ENCODE measurements around the gene KCP.

The KCP gene

DNA sequence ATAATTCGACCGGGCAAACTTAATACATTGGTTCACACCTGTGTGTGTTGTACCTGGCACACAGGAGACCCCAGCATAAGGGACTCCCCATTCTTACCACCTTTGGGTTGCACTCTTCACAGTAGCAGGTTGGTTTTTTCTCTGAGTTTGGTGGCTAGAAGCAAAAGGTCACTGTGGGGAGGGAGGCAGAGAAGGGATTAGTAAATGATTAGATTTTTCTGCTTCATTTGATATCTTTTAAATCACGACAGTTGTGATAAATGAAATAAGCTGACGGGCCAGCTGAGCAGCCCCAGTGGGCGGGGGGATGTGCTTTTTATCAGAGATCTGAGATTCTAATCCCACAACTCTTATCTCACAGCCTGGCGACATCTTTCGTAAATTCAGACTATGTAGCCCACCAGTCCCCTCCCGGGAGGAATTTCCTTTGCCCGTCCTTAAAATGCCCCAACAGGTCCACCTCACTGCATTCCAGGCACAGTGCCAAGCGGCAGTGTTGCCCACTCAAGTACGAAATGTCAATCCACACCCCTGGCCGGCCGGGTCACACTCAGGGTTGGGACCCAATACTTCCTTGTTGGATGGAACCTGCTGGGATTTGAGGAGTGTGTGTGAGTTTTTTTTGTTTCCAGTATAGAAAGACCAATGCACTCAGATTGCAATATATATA is 10.5 kb upstream of the KCP start:
- H3K27me3 ChIP-seq (replicated peaks; ENCODE audit: control insufficient read depth, insufficient read depth, low read length, poor library complexity, severe bottlenecking), result no peaks in the 10 kb centered on the region
- no peaks in the 10 kb centered on the region for H3K9me3 ChIP-seq (ENCODE audit: control insufficient read depth, low read length)
- no peaks in the 10 kb centered on the region for H3K4me1 ChIP-seq (ENCODE audit: control insufficient read depth, insufficient read depth, low read length, poor library complexity, severe bottlenecking)
- no peaks in the 10 kb centered on the region for H3K36me3 ChIP-seq (ENCODE audit: control insufficient read depth, insufficient read depth, low read length)
- DNase-seq, result no peak
- H3K4me3 ChIP-seq (ENCODE audit: insufficient read depth, low read depth, low read length, poor library complexity, severe bottlenecking), result no peak overlapping the region
- no peak overlapping the region for H3K27ac ChIP-seq (ENCODE audit: insufficient read depth, low read length, poor library complexity, severe bottlenecking)

DNA sequence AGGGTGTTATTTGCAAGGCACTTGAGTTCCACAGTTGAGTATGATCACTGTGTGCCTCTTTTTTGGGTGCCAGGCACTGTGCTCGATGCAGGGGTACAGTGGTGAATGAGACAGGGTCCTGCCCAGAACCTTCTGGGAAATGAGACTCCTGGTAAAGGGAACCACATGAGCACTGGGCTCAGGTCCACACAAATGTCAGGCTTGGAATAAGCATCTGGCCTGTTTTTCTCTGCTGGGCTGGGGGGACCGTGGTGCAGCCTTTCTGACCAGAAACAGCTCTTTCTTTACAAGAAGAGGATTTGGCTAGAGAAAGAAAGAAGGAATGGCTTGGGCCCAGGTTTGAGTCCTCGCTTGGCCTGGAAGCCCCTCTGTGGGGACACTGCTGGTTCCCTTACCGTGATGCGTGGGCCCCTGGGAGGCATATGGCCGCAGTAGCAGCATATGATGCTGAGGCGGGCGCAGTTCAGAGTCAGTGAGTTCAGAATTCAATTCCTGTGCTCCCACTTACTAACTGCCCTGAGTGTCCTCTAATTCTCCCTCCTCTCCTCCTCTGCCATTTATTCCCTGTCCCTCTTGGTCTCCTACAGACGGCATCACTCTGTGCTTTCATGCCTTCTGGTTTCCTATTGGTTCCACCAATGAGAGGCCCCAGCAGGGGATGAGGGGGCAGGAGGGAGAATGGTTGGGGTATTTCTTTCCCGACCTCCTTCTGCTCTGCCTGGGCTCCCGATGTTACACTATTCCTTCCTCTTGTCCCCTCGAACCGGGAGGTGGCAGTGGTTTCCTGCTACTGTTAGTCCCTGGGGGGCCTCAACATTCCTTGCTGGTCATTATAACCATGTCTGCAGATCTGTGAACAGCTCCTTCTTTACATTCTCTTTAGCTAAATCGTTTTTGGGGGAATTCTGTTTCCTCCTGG is 9.6 kb upstream of the KCP start:
- peaks cover 4% of the 10 kb centered on the region for H3K4me1 ChIP-seq (ENCODE audit: control insufficient read depth, insufficient read depth, low read length, poor library complexity, severe bottlenecking)
- DNase-seq, result no peak
- H3K9me3 ChIP-seq (ENCODE audit: control insufficient read depth, low read length), result no peaks in the 10 kb centered on the region
- peaks cover 4% of the 10 kb centered on the region for H3K27me3 ChIP-seq (replicated peaks; ENCODE audit: control insufficient read depth, insufficient read depth, low read length, poor library complexity, severe bottlenecking)
- no peak overlapping the region for H3K27ac ChIP-seq (ENCODE audit: insufficient read depth, low read length, poor library complexity, severe bottlenecking)
- no peaks in the 10 kb centered on the region for H3K36me3 ChIP-seq (ENCODE audit: control insufficient read depth, insufficient read depth, low read length)
- no peak overlapping the region for H3K4me3 ChIP-seq (ENCODE audit: insufficient read depth, low read depth, low read length, poor library complexity, severe bottlenecking)

DNA sequence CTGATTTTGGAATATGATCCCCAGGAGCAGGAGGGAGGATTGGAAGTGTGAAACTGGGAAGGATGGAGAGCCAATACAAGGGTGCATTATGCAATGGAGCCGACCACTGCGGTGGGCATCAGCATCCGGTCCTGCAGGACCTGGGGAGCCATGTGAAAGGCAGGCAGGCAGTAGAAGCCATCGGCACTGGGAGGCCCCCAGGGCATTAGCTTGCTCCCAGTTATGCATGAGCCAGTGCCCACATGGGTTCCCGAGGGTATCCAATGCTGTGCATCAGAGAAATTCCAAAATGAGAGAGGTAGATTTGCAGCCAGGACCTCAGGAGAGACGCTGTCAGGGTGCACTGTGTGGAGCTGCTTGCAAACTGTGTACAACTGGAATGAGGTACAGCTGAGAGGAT is 8.7 kb upstream of the KCP start:
- no peaks in the 10 kb centered on the region for H3K36me3 ChIP-seq (ENCODE audit: control insufficient read depth, insufficient read depth, low read length)
- no peaks in the 10 kb centered on the region for H3K9me3 ChIP-seq (ENCODE audit: control insufficient read depth, low read length)
- H3K27ac ChIP-seq (ENCODE audit: insufficient read depth, low read length, poor library complexity, severe bottlenecking), result no peak overlapping the region
- DNase-seq, result no peak
- H3K4me1 ChIP-seq (ENCODE audit: control insufficient read depth, insufficient read depth, low read length, poor library complexity, severe bottlenecking), result peaks cover 11% of the 10 kb centered on the region
- peaks cover 7% of the 10 kb centered on the region for H3K27me3 ChIP-seq (replicated peaks; ENCODE audit: control insufficient read depth, insufficient read depth, low read length, poor library complexity, severe bottlenecking)
- no peak overlapping the region for H3K4me3 ChIP-seq (ENCODE audit: insufficient read depth, low read depth, low read length, poor library complexity, severe bottlenecking)

DNA sequence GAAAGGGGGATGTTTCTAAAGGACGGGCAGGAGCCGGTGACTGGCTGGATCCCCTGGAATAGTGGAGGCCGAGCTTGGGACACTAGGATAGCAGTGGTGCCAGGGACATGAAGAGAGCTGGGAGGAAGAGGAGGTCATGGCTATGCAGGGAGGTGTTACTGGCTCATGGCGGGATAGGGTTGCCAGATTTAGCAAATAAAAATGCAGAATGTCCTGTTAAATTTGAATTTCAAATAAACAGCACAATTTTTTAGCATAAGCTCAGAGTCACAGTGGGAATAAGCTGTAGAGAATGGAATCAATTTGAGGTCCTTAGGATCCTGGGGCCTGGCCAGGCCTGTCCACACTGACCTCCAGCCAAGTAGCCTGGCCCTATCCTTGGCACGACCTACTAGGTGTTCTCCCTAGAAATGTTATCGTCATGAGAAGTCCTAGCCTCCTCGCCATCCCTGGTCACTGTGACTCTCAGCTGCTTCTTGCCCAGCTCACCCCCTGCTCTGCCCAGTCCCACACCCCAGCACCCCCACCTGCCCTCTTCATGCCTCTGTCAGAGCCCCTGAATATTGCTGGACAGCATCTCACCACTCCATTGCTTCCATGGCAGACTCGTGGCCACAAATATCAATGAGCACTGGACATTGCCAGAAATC is 7.6 kb upstream of the KCP start:
- Histone ChIP-seq H3K9me3 (ENCODE audit: control insufficient read depth, low read length) (no peaks in the 10 kb centered on the region), H3K4me1 (ENCODE audit: control insufficient read depth, insufficient read depth, low read length, poor library complexity, severe bottlenecking) (peaks cover 11% of the 10 kb centered on the region), H3K4me3 (ENCODE audit: insufficient read depth, low read depth, low read length, poor library complexity, severe bottlenecking) (no peak overlapping the region), H3K27ac (ENCODE audit: insufficient read depth, low read length, poor library complexity, severe bottlenecking) (no peak overlapping the region), H3K27me3 (replicated peaks; ENCODE audit: control insufficient read depth, insufficient read depth, low read length, poor library complexity, severe bottlenecking) (peaks cover 10% of the 10 kb centered on the region), H3K36me3 (ENCODE audit: control insufficient read depth, insufficient read depth, low read length) (no peaks in the 10 kb centered on the region)
- DNase-seq, result no peak

DNA sequence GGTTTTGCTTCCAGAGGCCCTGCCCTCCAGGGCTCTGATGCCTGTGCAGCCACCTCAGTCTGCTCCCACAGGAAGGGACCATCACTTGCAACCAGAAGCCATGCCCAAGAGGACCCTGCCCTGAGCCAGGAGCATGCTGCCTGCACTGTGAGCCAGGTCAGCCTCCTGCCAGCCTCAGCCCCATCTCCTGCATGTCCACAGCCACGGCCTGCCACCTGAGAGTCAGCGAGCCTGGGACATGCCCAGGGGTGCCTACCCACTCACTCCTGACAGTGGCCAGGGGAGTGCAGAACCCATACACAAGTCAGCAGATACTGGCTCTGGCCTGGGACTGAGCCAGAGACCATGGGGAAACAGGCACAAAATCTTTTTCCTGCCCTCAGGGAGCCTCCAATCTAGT is 6.6 kb upstream of the KCP start:
- Histone ChIP-seq H3K27ac (ENCODE audit: insufficient read depth, low read length, poor library complexity, severe bottlenecking) (no peak overlapping the region), H3K36me3 (ENCODE audit: control insufficient read depth, insufficient read depth, low read length) (no peaks in the 10 kb centered on the region), H3K4me3 (ENCODE audit: insufficient read depth, low read depth, low read length, poor library complexity, severe bottlenecking) (no peak overlapping the region), H3K4me1 (ENCODE audit: control insufficient read depth, insufficient read depth, low read length, poor library complexity, severe bottlenecking) (peaks cover 11% of the 10 kb centered on the region), H3K27me3 (replicated peaks; ENCODE audit: control insufficient read depth, insufficient read depth, low read length, poor library complexity, severe bottlenecking) (peaks cover 10% of the 10 kb centered on the region), H3K9me3 (ENCODE audit: control insufficient read depth, low read length) (no peaks in the 10 kb centered on the region)
- DNase-seq, result no peak

DNA sequence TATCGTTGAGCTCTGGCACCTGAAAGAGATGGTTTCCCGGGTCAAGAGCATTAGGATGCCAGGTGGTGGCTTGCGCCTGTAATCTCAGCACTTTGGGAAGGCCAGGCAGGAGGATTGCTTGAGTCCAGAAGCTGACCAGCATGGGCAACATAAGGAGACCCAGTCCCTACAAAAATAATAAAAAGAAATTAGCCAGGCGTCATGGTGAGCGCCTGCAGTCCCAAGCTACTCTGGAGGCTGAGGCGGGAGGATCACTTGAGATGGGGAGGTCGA is 6.1 kb upstream of the KCP start:
- Histone ChIP-seq H3K4me3 (ENCODE audit: insufficient read depth, low read depth, low read length, poor library complexity, severe bottlenecking) (no peak overlapping the region), H3K36me3 (ENCODE audit: control insufficient read depth, insufficient read depth, low read length) (no peaks in the 10 kb centered on the region), H3K9me3 (ENCODE audit: control insufficient read depth, low read length) (no peaks in the 10 kb centered on the region), H3K27ac (ENCODE audit: insufficient read depth, low read length, poor library complexity, severe bottlenecking) (no peak overlapping the region), H3K27me3 (replicated peaks; ENCODE audit: control insufficient read depth, insufficient read depth, low read length, poor library complexity, severe bottlenecking) (peaks cover 10% of the 10 kb centered on the region), H3K4me1 (ENCODE audit: control insufficient read depth, insufficient read depth, low read length, poor library complexity, severe bottlenecking) (peaks cover 11% of the 10 kb centered on the region)
- DNase-seq, result no peak

DNA sequence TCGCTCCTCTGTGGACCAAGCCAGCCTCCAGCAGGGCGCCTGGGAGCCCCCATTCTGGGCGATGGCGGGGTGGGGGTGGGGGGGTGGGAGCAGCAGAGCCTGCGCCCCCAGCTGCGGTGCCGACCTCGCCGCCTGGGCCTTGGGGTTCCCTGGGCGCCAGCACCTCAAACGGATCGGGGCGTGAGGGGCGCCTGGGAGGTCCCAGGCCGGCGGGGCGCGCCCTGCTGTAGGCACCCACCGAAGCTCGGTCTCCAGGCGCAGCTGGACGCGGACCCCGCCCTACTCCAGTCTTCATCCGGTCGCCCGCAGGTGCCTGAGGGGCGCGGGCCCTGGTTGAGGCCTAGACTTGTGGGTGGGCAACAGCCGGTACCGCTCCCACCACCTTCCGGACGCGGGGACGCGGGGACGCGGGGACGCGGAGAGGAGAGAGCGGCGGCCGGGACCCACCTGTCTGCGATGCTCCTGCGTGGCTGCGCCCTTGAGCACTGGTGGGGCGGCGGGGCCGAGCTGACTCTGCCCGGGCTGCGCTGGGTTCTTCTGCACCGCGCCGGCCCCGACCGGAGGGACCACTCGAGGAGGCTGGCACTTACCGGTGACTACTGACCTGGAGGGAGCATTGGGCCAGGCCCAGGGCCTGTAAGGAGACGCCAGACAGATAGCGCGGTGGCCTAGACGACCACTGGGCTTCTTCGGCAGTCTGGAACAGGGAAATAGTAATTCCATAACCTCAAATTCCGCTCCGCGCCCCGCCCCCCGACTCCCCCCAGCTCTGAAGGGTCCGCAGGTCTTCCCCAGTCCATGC is 5.5 kb upstream of the KCP start:
- H3K27ac ChIP-seq (ENCODE audit: insufficient read depth, low read length, poor library complexity, severe bottlenecking), result no peak overlapping the region
- no peaks in the 10 kb centered on the region for H3K36me3 ChIP-seq (ENCODE audit: control insufficient read depth, insufficient read depth, low read length)
- DNase-seq, result no peak
- no peak overlapping the region for H3K4me3 ChIP-seq (ENCODE audit: insufficient read depth, low read depth, low read length, poor library complexity, severe bottlenecking)
- peaks cover 14% of the 10 kb centered on the region for H3K27me3 ChIP-seq (replicated peaks; ENCODE audit: control insufficient read depth, insufficient read depth, low read length, poor library complexity, severe bottlenecking)
- H3K9me3 ChIP-seq (ENCODE audit: control insufficient read depth, low read length), result no peaks in the 10 kb centered on the region
- H3K4me1 ChIP-seq (ENCODE audit: control insufficient read depth, insufficient read depth, low read length, poor library complexity, severe bottlenecking), result peaks cover 11% of the 10 kb centered on the region

DNA sequence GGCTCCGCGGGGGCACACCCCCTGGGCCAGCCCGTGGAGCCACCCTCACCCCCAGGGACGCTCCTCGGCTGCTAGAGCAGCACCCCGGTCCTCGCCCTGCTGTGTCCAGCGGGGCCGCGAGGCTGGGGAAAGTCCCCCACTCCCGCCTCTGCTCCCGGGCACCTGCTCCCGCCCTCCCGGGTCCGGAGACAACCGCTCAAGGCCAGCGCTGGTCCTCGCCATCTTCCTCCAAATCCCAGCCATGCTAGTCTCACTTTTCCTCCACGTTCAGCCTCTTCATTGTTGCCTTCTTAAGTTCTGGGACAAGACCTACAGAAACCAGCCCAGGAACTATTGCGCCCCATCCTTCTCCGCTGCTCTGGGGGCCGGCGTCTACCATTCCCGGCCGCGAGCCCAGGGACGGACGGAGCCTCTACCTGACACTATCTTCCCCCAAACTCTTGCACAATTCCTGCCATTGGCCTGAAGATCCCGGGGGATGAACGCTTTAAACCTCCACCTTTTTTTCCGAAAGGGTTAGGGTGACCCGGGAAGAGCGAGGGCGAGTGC is 4.8 kb upstream of the KCP start:
- Histone ChIP-seq H3K9me3 (ENCODE audit: control insufficient read depth, low read length) (no peaks in the 10 kb centered on the region), H3K36me3 (ENCODE audit: control insufficient read depth, insufficient read depth, low read length) (no peaks in the 10 kb centered on the region), H3K4me1 (ENCODE audit: control insufficient read depth, insufficient read depth, low read length, poor library complexity, severe bottlenecking) (peaks cover 11% of the 10 kb centered on the region), H3K27ac (ENCODE audit: insufficient read depth, low read length, poor library complexity, severe bottlenecking) (no peak overlapping the region), H3K4me3 (ENCODE audit: insufficient read depth, low read depth, low read length, poor library complexity, severe bottlenecking) (peak overlapping the region; percentile 49), H3K27me3 (replicated peaks; ENCODE audit: control insufficient read depth, insufficient read depth, low read length, poor library complexity, severe bottlenecking) (peaks cover 18% of the 10 kb centered on the region)
- DNase-seq, result no peak

DNA sequence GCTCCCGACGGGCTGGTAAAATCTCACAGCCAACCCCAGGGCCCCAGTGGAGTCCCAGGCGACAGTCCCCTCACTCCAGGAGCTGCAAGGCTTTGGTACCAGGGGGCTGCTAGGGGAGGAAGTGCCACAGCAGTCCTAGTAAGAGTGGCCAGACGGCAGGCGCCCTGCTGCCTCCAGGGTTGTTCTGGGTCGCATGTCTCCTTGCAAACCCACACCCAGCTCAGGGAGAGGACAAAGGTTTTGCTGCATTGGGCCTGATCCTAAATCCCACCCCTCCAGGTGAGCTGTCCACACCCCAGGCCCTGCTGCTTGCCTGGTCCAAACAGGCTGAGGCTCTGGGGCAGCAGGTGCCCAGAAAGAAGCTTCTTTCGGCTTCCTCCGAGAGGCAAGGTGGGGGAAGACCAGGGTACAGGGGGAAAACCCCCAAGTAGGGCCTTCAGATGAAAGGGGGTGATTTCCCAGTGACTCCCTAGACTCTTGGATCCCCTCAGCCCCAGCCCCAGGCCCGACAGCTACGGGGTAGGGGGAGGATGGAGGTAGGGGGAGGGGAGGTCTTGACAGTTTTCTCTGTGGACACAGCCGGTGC is 4.2 kb upstream of the KCP start:
- peaks cover 23% of the 10 kb centered on the region for H3K27me3 ChIP-seq (replicated peaks; ENCODE audit: control insufficient read depth, insufficient read depth, low read length, poor library complexity, severe bottlenecking)
- no peaks in the 10 kb centered on the region for H3K9me3 ChIP-seq (ENCODE audit: control insufficient read depth, low read length)
- no peaks in the 10 kb centered on the region for H3K36me3 ChIP-seq (ENCODE audit: control insufficient read depth, insufficient read depth, low read length)
- DNase-seq, result no peak
- H3K4me3 ChIP-seq (ENCODE audit: insufficient read depth, low read depth, low read length, poor library complexity, severe bottlenecking), result no peak overlapping the region
- peaks cover 11% of the 10 kb centered on the region for H3K4me1 ChIP-seq (ENCODE audit: control insufficient read depth, insufficient read depth, low read length, poor library complexity, severe bottlenecking)
- no peak overlapping the region for H3K27ac ChIP-seq (ENCODE audit: insufficient read depth, low read length, poor library complexity, severe bottlenecking)
